Sigmoid colon (tissue), 4 donors: ENCODE measurements around the gene MYO1G.

Experiments used
- POLR2A ChIP-seq, 2 donors: fragments of 450-650 bp; IDR thresholded peaks; one replicate each; pipeline ENCODE4 v1.6.1; 2016; ENCODE audit warnings: antibody characterized with exemption in 2 of 2, mild to moderate bottlenecking in 2 of 2, moderate library complexity in 2 of 2
- POLR2AphosphoS5 ChIP-seq, 4 donors: sonication (generic); formaldehyde crosslinking; IDR thresholded peaks; one replicate each; pipeline ENCODE4 v1.6.1; 2017; ENCODE audit warnings: antibody characterized with exemption in 4 of 4
- TF ChIP-seq, protein P1 (sequence below), 4 experiments: fragments of 450-650 bp in 3 of 4; fragments of 200-600 bp in 1 of 4; IDR thresholded peaks; one replicate each; pipeline ENCODE4 v1.5.1; 2016 to 2019; ENCODE audit warnings: antibody characterized with exemption in 4 of 4, mild to moderate bottlenecking in 3 of 4, moderate library complexity in 2 of 4

- TF ChIP-seq POLR2A (IDR thresholded peaks at IDR 0.05) (no peak), POLR2AphosphoS5 (IDR thresholded peaks at IDR 0.05) (peak; percentile 52 to 82 (median 73))
- TF ChIP-seq, protein P1, sequence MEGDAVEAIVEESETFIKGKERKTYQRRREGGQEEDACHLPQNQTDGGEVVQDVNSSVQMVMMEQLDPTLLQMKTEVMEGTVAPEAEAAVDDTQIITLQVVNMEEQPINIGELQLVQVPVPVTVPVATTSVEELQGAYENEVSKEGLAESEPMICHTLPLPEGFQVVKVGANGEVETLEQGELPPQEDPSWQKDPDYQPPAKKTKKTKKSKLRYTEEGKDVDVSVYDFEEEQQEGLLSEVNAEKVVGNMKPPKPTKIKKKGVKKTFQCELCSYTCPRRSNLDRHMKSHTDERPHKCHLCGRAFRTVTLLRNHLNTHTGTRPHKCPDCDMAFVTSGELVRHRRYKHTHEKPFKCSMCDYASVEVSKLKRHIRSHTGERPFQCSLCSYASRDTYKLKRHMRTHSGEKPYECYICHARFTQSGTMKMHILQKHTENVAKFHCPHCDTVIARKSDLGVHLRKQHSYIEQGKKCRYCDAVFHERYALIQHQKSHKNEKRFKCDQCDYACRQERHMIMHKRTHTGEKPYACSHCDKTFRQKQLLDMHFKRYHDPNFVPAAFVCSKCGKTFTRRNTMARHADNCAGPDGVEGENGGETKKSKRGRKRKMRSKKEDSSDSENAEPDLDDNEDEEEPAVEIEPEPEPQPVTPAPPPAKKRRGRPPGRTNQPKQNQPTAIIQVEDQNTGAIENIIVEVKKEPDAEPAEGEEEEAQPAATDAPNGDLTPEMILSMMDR (IDR thresholded peaks at IDR 0.05), result no peak
Measured at GRCh38 chr7:44999245-45000092, 20.7 kb upstream of the MYO1G start.
